H1 (cell line): ENCODE data around the gene UBE4B. TPM values are rescaled to one million over a fixed set of nuclear protein-coding genes. Genes with fewer than 3 reads are reported as not detected.

Experiments used
- CBX8 ChIP-seq: fragments of 300-800, 300-1000 bp; sonication (generic); IDR thresholded peaks from 2 replicates; pipeline ENCODE4 v1.7.1; 2016; ENCODE audit warnings: low read depth, low read length, borderline replicate concordance
- CHD7 ChIP-seq: fragments of 300-600 bp; sonication (generic); IDR thresholded peaks from 2 replicates; pipeline ENCODE4 v1.7.1; 2012; ENCODE audit warnings: low read length, moderate library complexity, mild to moderate bottlenecking, inconsistent platforms; ENCODE audit not compliant: insufficient replicate concordance
- E2F6 ChIP-seq: IDR thresholded peaks from 2 replicates; pipeline ENCODE4 v1.6.1; 2012; ENCODE audit warnings: inconsistent platforms
- NRF1 ChIP-seq: IDR thresholded peaks from 2 replicates; pipeline ENCODE4 v1.6.1; 2011; ENCODE audit warnings: mild to moderate bottlenecking, low read depth, low read length, improper control_type of control experiment
- RAD21 ChIP-seq, 2 experiments: IDR thresholded peaks in 1 of 2; conservative IDR thresholded peaks in 1 of 2; 2 replicates each; pipeline ENCODE4 v1.6.1; 2011; ENCODE audit warnings: low read depth in 2 of 2, low read length in 2 of 2, improper control_type of control experiment in 1 of 2, inconsistent platforms in 1 of 2, mild to moderate bottlenecking in 1 of 2, moderate library complexity in 1 of 2
- polyA plus RNA-seq, 7 experiments: library from polyadenylated mRNA; depleted of rRNA in 3 of 7; stranded (reverse) in 5 of 7; unstranded in 2 of 7; fragments of >200 nt in 5 of 7; fragments of 200-250 nt in 2 of 7; gene quantifications; 1 replicate in 5 of 7; 2 replicates in 1 of 7; 4 replicates in 1 of 7; pipeline versions ENCODE4 v1.2.1 to v1.2.3, GENCODE V29; 2011 to 2013; ENCODE audit warnings: missing spikeins in 2 of 7, mixed read lengths in 2 of 7
- total RNA-seq: library from RNA; stranded (reverse); fragmentation: NEBNext Ultra II Directional; extraction: Animal tissue kit (Norgen Biotek cat#: 25700); gene quantifications from 2 replicates; pipeline ENCODE4 v1.2.1, GENCODE V29; 2021

Gene UBE4B
- total and polyA plus RNA-seq, 2 of the 8 experiments (the other 6 are each of a cell fraction or from before 2014, with no cell fraction given), result 24.5 to 90.1 TPM

- TF ChIP-seq CHD7 (no peak), E2F6 (no peak), RAD21 (IDR thresholded peaks at IDR 0.05 in 1 of 2, conservative IDR thresholded peaks at IDR 0.05 in 1 of 2; ENCODE audit: low read depth in 2 of 2, low read length in 2 of 2) (no peak), CBX8 (no peak), NRF1 (no peak)
Observed at GRCh38 chr1:10042746-10043145, 10.0 kb downstream of the UBE4B start (continued).
